RWPE2 (cell line): ENCODE data around the gene TFR2.

ENCODE experiments used
- ATAC-seq: fragments of 200-7000 bp; cut with Tn5 transposase; 3 replicates; pipeline ENCODE4 v1.9.1; 2021; ENCODE audit warnings: low read depth
- DNase-seq: peaks from one replicate; pipeline ENCODE4 v3.0.0-alpha.2; 2020; ENCODE audit warnings: low spot score
- H3K27ac ChIP-seq: fragments of 450-650 bp; 2 replicates; pipeline ENCODE4 v1.5.1; 2017; ENCODE audit warnings: mild to moderate bottlenecking; ENCODE audit not compliant: poor library complexity, severe bottlenecking
- H3K27me3 ChIP-seq: fragments of 250-450 bp; sonication (Bioruptor Pico); 2 replicates; pipeline ENCODE4 v1.5.1; 2021; ENCODE audit warnings: mild to moderate bottlenecking, moderate library complexity; ENCODE audit not compliant: insufficient read depth, poor library complexity, severe bottlenecking
- H3K36me3 ChIP-seq: fragments of 250-450 bp; sonication (Bioruptor Pico); 2 replicates; pipeline ENCODE4 v1.5.1; 2020; ENCODE audit warnings: low read depth, mild to moderate bottlenecking, moderate library complexity
- H3K4me1 ChIP-seq: fragments of 250-450 bp; sonication (Bioruptor Pico); 2 replicates; pipeline ENCODE4 v1.5.1; 2021; ENCODE audit warnings: mild to moderate bottlenecking, moderate library complexity; ENCODE audit not compliant: insufficient read depth, poor library complexity, severe bottlenecking
- H3K4me3 ChIP-seq: fragments of 250-450 bp; sonication (Bioruptor Pico); 2 replicates; pipeline ENCODE4 v1.5.1; 2021; ENCODE audit warnings: mild to moderate bottlenecking, moderate library complexity; ENCODE audit not compliant: severe bottlenecking
- H3K9me3 ChIP-seq: fragments of 250-450 bp; sonication (Bioruptor Pico); 2 replicates; pipeline ENCODE4 v1.5.1; 2021; ENCODE audit warnings: mild to moderate bottlenecking, moderate library complexity; ENCODE audit not compliant: severe bottlenecking
- CTCF ChIP-seq: fragments of 450-650 bp; IDR thresholded peaks from one replicate; pipeline ENCODE4 v1.5.1; 2017; ENCODE audit warnings: mild to moderate bottlenecking, moderate library complexity; ENCODE audit not compliant: poor library complexity, severe bottlenecking

The TFR2 gene

GRCh38 chr7:100683659-100684533, 42.5 kb upstream of the TFR2 start:
- H3K27me3 ChIP-seq, result no peaks in the 10 kb centered on the region
- no peaks in the 10 kb centered on the region for H3K4me1 ChIP-seq
- no peak for ATAC-seq
- H3K9me3 ChIP-seq, result no peaks in the 10 kb centered on the region
- TF ChIP-seq CTCF, result no peak
- H3K4me3 ChIP-seq, result no peak overlapping the region
- peaks cover 90% of the 10 kb centered on the region for H3K36me3 ChIP-seq
- no peak for DNase-seq
- no peak overlapping the region for H3K27ac ChIP-seq

- H3K4me3 ChIP-seq, result no peak overlapping the region
- no peaks in the 10 kb centered on the region for H3K27me3 ChIP-seq
- H3K4me1 ChIP-seq, result no peaks in the 10 kb centered on the region
- no peak for TF ChIP-seq CTCF
- ATAC-seq (no peak), DNase-seq (no peak)
- H3K27ac ChIP-seq, result no peak overlapping the region
- peaks cover 90% of the 10 kb centered on the region for H3K36me3 ChIP-seq
- H3K9me3 ChIP-seq, result no peaks in the 10 kb centered on the region
These were observed 41.8 kb upstream of the TFR2 start for GRCh38 chr7:100682991-100683658.

- TF ChIP-seq CTCF, result no peak
- ATAC-seq, result no peak
- Histone ChIP-seq H3K9me3 (no peaks in the 10 kb centered on the region), H3K27me3 (no peaks in the 10 kb centered on the region), H3K36me3 (peaks cover 90% of the 10 kb centered on the region), H3K4me1 (no peaks in the 10 kb centered on the region), H3K4me3 (no peak overlapping the region), H3K27ac (no peak overlapping the region)
- no peak for DNase-seq
These were observed 40.9 kb upstream of the TFR2 start for GRCh38 chr7:100682228-100682741.

GRCh38 chr7:100681491-100682227, 40.3 kb upstream of the TFR2 start:
- DNase-seq (no peak), ATAC-seq (no peak)
- H3K4me1 ChIP-seq, result no peaks in the 10 kb centered on the region
- H3K36me3 ChIP-seq, result peaks cover 90% of the 10 kb centered on the region
- no peak for TF ChIP-seq CTCF
- no peak overlapping the region for H3K27ac ChIP-seq
- H3K9me3 ChIP-seq, result no peaks in the 10 kb centered on the region
- no peak overlapping the region for H3K4me3 ChIP-seq
- no peaks in the 10 kb centered on the region for H3K27me3 ChIP-seq
